Measurements from ENCODE around the gene PCBP3. TPM values are rescaled to one million over a fixed set of nuclear protein-coding genes. Genes with fewer than 3 reads are reported as not detected.

The PCBP3 gene
- total and polyA plus RNA-seq, 2 donors (not counting 3 experiments of a cell fraction or from before 2014, with no cell fraction given): 0.06 to 1.1 TPM

GRCh38 chr21:45898781-45899180 is 255.3 kb downstream of the PCBP3 start:
- H3K9me1 ChIP-seq (replicated peaks; ENCODE audit: control insufficient read depth, extremely low read depth, insufficient read depth, low read length): no peaks in the 10 kb centered on the region
- no TSS peak for BruUV-seq (replicated peaks)
- no peaks in the 10 kb centered on the region for H3K9me3 ChIP-seq (replicated peaks; ENCODE audit: control insufficient read depth, insufficient read depth, low read length)
- H2AFZ ChIP-seq (ENCODE audit: low read depth, low read length): no peak overlapping the region
- H3K4me2 ChIP-seq (ENCODE audit: insufficient read depth, low read length): no peak overlapping the region
- no peaks in the 10 kb centered on the region for H3K27me3 ChIP-seq (ENCODE audit: control insufficient read depth in 2 of 2, insufficient read depth in 2 of 2, low read length in 2 of 2)
- dilution Hi-C loops (cut with MboI; ENCODE audit: extremely low pct_ligation_motif_present, low sequenced_read_pairs) (no loop called here), intact Hi-C loops (cut with micrococcal nuclease) (no loop called here)
- H3K4me3 ChIP-seq (replicated peaks in 1 of 3; ENCODE audit: insufficient read depth in 1 of 3, low read depth in 1 of 3, low read length in 3 of 3): no peak overlapping the region
- H3K4me1 ChIP-seq (ENCODE audit: control insufficient read depth, extremely low read depth, insufficient read depth, low read length): no peaks in the 10 kb centered on the region
- H3K27ac ChIP-seq (ENCODE audit: insufficient read depth, low read depth, low read length): no peak overlapping the region
- H3K9ac ChIP-seq (replicated peaks; ENCODE audit: extremely low read depth, insufficient read depth, low read length): no peak overlapping the region
- no peak for DNase-seq (ENCODE audit: low read depth, low spot score)
- H3K79me2 ChIP-seq (ENCODE audit: control insufficient read depth, insufficient read depth, low read length): no peaks in the 10 kb centered on the region
- TF ChIP-seq CTCF (IDR thresholded peaks at IDR 0.05; ENCODE audit: extremely low read depth in 1 of 2, insufficient read depth in 1 of 2, low read depth in 1 of 2, low read length in 2 of 2): no peak
- TF ChIP-seq FOS (IDR thresholded peaks at IDR 0.05; ENCODE audit: borderline replicate concordance, insufficient read depth, low read length): no peak
- TF ChIP-seq GATA2 (IDR thresholded peaks at IDR 0.05; ENCODE audit: insufficient read depth, insufficient read length, low read depth, low read length): no peak
- TF ChIP-seq POLR2AphosphoS5 (IDR thresholded peaks at IDR 0.05; ENCODE audit: insufficient read depth, low read depth, low read length): no peak
- no peak for TF ChIP-seq POLR2A (IDR thresholded peaks at IDR 0.05; ENCODE audit: low read depth, low read length)
- no peak for TF ChIP-seq MAX (IDR thresholded peaks at IDR 0.05; ENCODE audit: insufficient read depth, insufficient read length)
- TF ChIP-seq EZH2 (IDR thresholded peaks at IDR 0.05; ENCODE audit: borderline replicate concordance, low read depth, low read length, severe bottlenecking): no peak
- TF ChIP-seq JUN (IDR thresholded peaks at IDR 0.05; ENCODE audit: borderline replicate concordance, insufficient read depth, insufficient read length, low read depth): no peak
- no peak for TF ChIP-seq MYC (IDR thresholded peaks at IDR 0.05; ENCODE audit: low read depth, low read length)
- FAIRE-seq: no peak
- H4K20me1 ChIP-seq (replicated peaks; ENCODE audit: control insufficient read depth, extremely low read depth, insufficient read depth, low read length): no peaks in the 10 kb centered on the region
- CTCF ChIA-PET: no interaction called here
- POLR2A ChIA-PET: no interaction called here
- no peaks in the 10 kb centered on the region for H3K36me3 ChIP-seq (ENCODE audit: control insufficient read depth in 2 of 2, extremely low read depth in 1 of 2, insufficient read depth in 2 of 2, low read length in 2 of 2)

Measured in endothelial cell of umbilical vein (primary cell).